ENCODE measurements around the gene BSDC1.

GRCh38 chr1:32399843-32400242, 5.6 kb upstream of the BSDC1 start:
- TF ChIP-seq, protein P1, sequence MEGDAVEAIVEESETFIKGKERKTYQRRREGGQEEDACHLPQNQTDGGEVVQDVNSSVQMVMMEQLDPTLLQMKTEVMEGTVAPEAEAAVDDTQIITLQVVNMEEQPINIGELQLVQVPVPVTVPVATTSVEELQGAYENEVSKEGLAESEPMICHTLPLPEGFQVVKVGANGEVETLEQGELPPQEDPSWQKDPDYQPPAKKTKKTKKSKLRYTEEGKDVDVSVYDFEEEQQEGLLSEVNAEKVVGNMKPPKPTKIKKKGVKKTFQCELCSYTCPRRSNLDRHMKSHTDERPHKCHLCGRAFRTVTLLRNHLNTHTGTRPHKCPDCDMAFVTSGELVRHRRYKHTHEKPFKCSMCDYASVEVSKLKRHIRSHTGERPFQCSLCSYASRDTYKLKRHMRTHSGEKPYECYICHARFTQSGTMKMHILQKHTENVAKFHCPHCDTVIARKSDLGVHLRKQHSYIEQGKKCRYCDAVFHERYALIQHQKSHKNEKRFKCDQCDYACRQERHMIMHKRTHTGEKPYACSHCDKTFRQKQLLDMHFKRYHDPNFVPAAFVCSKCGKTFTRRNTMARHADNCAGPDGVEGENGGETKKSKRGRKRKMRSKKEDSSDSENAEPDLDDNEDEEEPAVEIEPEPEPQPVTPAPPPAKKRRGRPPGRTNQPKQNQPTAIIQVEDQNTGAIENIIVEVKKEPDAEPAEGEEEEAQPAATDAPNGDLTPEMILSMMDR (conservative IDR thresholded peaks at IDR 0.05 in 1 of 2, IDR thresholded peaks at IDR 0.05 in 1 of 2; ENCODE audit: low read depth in 1 of 2, low read length in 2 of 2) = no peak
- no peak for TF ChIP-seq EZH2 (IDR thresholded peaks at IDR 0.05; ENCODE audit: low read length, missing control alignments)

All from fibroblast of lung (primary cell).